Endodermal cell (in vitro differentiated cells): ENCODE results near the gene NSG2. TPM values are rescaled to one million over a fixed set of nuclear protein-coding genes. Genes with fewer than 3 reads are reported as not detected.

Experiments used
- DNase-seq: peaks from one replicate; pipeline ENCODE4 v3.0.0-alpha.2; 2017
- H3K27ac ChIP-seq: 2 replicates; pipeline ENCODE4 v1.5.1; 2013; ENCODE audit warnings: mild to moderate bottlenecking, low read depth, low read length, moderate library complexity
- H3K27me3 ChIP-seq: 2 replicates; pipeline ENCODE4 v1.6.1; 2013; ENCODE audit warnings: mild to moderate bottlenecking, low read length, moderate library complexity; ENCODE audit not compliant: insufficient read depth, control insufficient read depth, poor library complexity, severe bottlenecking
- H3K36me3 ChIP-seq: 2 replicates; pipeline ENCODE4 v1.7.0; 2013; ENCODE audit warnings: mild to moderate bottlenecking, low read length, moderate library complexity; ENCODE audit not compliant: control insufficient read depth, insufficient read depth
- H3K4me1 ChIP-seq: one replicate; pipeline ENCODE4 v1.7.0; 2013; ENCODE audit warnings: low read length; ENCODE audit not compliant: control insufficient read depth, insufficient read depth
- H3K4me3 ChIP-seq: 2 replicates; pipeline ENCODE4 v1.5.1; 2013; ENCODE audit warnings: mild to moderate bottlenecking, low read length, moderate library complexity
- H3K9ac ChIP-seq: 2 replicates; pipeline ENCODE4 v1.6.1; 2013; ENCODE audit warnings: mild to moderate bottlenecking, low read length, moderate library complexity; ENCODE audit not compliant: poor library complexity, severe bottlenecking; ENCODE audit errors: extremely low read depth
- H3K9me3 ChIP-seq: 2 replicates; pipeline ENCODE4 v1.6.1; 2013; ENCODE audit warnings: mild to moderate bottlenecking, low read length, moderate library complexity; ENCODE audit not compliant: control insufficient read depth
- H3K27ac Mint-ChIP-seq: 2 replicates; pipeline ENCODE4 v1.8.0; 2020; ENCODE audit warnings: mixed read lengths
- H3K27me3 Mint-ChIP-seq: 2 replicates; pipeline ENCODE4 v1.8.0; 2021; ENCODE audit warnings: mild to moderate bottlenecking, mixed read lengths; ENCODE audit not compliant: insufficient read depth
- H3K36me3 Mint-ChIP-seq: 2 replicates; pipeline ENCODE4 v1.8.0; 2020; ENCODE audit warnings: low read depth, mixed read lengths
- H3K4me1 Mint-ChIP-seq: 2 replicates; pipeline ENCODE4 v1.8.0; 2020; ENCODE audit warnings: mixed read lengths
- H3K4me3 Mint-ChIP-seq: 2 replicates; pipeline ENCODE4 v1.8.0; 2020; ENCODE audit warnings: mild to moderate bottlenecking, moderate library complexity, mixed read lengths
- H3K9me3 Mint-ChIP-seq: 2 replicates; pipeline ENCODE4 v1.8.0; 2020; ENCODE audit warnings: mild to moderate bottlenecking, mixed read lengths
- CTCF ChIP-seq: fragments of 200-600 bp; sonication (generic); conservative IDR thresholded peaks from 2 replicates; pipeline ENCODE4 v1.5.0; 2021; ENCODE audit warnings: antibody characterized with exemption, mild to moderate bottlenecking
- WGBS, 2 experiments: methylation state at CpG; one replicate each; pipeline versions ENCODE4 v1.1.5 to v1.1.7; 2013; ENCODE audit warnings: missing lambda C conversion rate in 2 of 2, mixed read lengths in 1 of 2; ENCODE audit not compliant: insufficient coverage in 1 of 2, insufficient read length in 1 of 2; 5-methylcytosine and 5-hydroxymethylcytosine counted together
- total RNA-seq, 2 donors: library from RNA; stranded (reverse); fragmentation: NEBNext Ultra II Directional in 1 of 2; extraction: Animal tissue kit (Norgen Biotek cat#: 25700) in 1 of 2; gene quantifications; 2 replicates in 1 of 2; 3 replicates in 1 of 2; pipeline ENCODE4 v1.2.1, GENCODE V29; 2021

The NSG2 gene
- total RNA-seq, 2 donors from 2014 or later = not detected

- WGBS, 2 experiments = 87 to 92% methylated on average over 5 of the region's 5 CpGs
- Mint-ChIP-seq H3K27ac (no peak overlapping the region), H3K4me1 (no peaks in the 10 kb centered on the region), H3K4me3 (no peak overlapping the region), H3K36me3 (no peaks in the 10 kb centered on the region), H3K27me3 (peaks cover 9% of the 10 kb centered on the region), H3K9me3 (no peaks in the 10 kb centered on the region)
- H3K36me3 ChIP-seq = no peaks in the 10 kb centered on the region
- no peaks in the 10 kb centered on the region for H3K4me1 ChIP-seq
- H3K27ac ChIP-seq = no peak overlapping the region
- no peaks in the 10 kb centered on the region for H3K9me3 ChIP-seq
- DNase-seq = no peak
- no peak for TF ChIP-seq CTCF
- no peak overlapping the region for H3K4me3 ChIP-seq
- no peak overlapping the region for H3K9ac ChIP-seq
- H3K27me3 ChIP-seq = peaks cover 6% of the 10 kb centered on the region
Observed at GRCh38 chr5:174052636-174053035, 7.1 kb downstream of the NSG2 start.

DNA sequence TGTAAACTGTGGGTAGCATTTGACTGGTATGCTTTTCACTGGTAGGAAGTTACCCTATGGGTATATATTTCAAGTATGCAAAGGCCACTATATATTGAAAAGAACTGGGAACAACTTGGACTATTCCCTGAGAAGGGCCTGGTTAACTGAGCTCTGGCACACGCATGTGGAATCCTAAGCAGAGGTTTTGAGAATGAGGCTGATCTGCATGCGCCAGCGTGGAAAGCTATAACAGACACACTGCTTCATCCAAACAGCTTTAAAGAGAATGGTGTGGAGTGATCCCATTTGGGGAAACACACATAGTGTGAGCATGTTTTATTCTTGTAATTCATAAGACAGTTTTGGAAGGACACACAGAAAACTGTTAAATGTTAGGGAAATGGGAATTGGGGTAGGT lies 8.4 kb downstream of the NSG2 start:
- no peaks in the 10 kb centered on the region for H3K4me1 Mint-ChIP-seq
- H3K27me3 Mint-ChIP-seq = peaks cover 9% of the 10 kb centered on the region
- WGBS, 2 experiments = 85 to 94% methylated on average over 3 of the region's 3 CpGs
- no peak overlapping the region for H3K27ac Mint-ChIP-seq
- Histone ChIP-seq H3K9me3 (no peaks in the 10 kb centered on the region), H3K4me3 (no peak overlapping the region), H3K27me3 (peaks cover 7% of the 10 kb centered on the region), H3K9ac (no peak overlapping the region), H3K4me1 (no peaks in the 10 kb centered on the region), H3K36me3 (no peaks in the 10 kb centered on the region), H3K27ac (no peak overlapping the region)
- H3K4me3 Mint-ChIP-seq = no peak overlapping the region
- DNase-seq = no peak
- TF ChIP-seq CTCF = no peak
- H3K36me3 Mint-ChIP-seq = no peaks in the 10 kb centered on the region
- no peaks in the 10 kb centered on the region for H3K9me3 Mint-ChIP-seq

DNA sequence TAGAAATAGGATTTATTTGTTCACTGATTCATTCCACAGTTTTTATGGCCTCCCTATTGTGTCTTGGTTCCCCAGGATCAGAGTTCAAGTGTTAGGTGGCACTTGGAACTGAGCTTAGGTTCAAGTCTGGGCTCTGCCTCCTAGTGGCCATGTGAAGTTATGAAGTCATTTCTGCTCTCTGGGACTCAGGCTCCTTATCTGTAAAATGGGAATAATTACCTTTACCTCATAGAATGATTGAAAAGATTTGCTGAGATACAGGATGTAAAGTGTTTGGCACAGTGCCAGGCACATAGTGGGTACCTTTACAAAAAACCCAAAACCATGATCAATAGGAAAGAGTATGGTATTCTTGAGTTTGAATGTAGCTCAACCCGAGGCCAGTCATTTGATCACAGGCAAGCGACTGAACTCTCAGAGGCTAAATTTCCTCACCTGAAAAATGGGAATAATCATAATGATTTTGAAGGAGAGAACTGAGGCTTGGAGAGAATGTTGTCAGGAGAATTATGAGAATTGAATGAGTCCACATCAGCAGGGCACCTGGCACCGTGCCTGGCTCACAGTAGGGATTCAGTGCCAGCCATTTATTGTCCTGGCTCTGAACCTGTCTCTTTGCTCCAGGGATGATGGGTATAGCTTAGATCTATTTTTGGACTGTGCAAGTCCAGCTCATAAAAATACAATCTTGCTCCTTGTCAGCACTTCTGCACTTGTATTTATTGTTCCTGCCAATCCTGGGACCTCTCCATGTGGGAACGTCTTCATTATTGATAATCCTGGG lies 10.8 kb downstream of the NSG2 start:
- Mint-ChIP-seq H3K4me3 (no peak overlapping the region), H3K27me3 (peaks cover 7% of the 10 kb centered on the region), H3K36me3 (no peaks in the 10 kb centered on the region), H3K27ac (no peak overlapping the region), H3K4me1 (no peaks in the 10 kb centered on the region), H3K9me3 (no peaks in the 10 kb centered on the region)
- H3K9me3 ChIP-seq = no peaks in the 10 kb centered on the region
- TF ChIP-seq CTCF = peak; percentile 55
- H3K27me3 ChIP-seq = peaks cover 7% of the 10 kb centered on the region
- no peak overlapping the region for H3K27ac ChIP-seq
- DNase-seq = no peak
- H3K4me3 ChIP-seq = no peak overlapping the region
- no peaks in the 10 kb centered on the region for H3K36me3 ChIP-seq
- no peaks in the 10 kb centered on the region for H3K4me1 ChIP-seq
- H3K9ac ChIP-seq = no peak overlapping the region
- 88 to 93% methylated on average over 2 to 4 of the region's 4 CpGs for WGBS, 2 experiments
